Stimulated activated CD4-positive, alpha-beta T cell treated with anti-CD3 and anti-CD28 coated beads, TNF-alpha, amount 100 ng/mL, for 4 hours (primary cell): ENCODE measurements around the gene SHROOM2.

Experiments used
- DNase-seq, 3 experiments: peaks; one replicate each; pipeline ENCODE4 v3.0.0-alpha.2; 2020; ENCODE audit warnings: low read depth in 3 of 3

Gene SHROOM2

GRCh38 chrX:9943420-9943819, 157.2 kb downstream of the SHROOM2 start:
- no peak for DNase-seq

DNA sequence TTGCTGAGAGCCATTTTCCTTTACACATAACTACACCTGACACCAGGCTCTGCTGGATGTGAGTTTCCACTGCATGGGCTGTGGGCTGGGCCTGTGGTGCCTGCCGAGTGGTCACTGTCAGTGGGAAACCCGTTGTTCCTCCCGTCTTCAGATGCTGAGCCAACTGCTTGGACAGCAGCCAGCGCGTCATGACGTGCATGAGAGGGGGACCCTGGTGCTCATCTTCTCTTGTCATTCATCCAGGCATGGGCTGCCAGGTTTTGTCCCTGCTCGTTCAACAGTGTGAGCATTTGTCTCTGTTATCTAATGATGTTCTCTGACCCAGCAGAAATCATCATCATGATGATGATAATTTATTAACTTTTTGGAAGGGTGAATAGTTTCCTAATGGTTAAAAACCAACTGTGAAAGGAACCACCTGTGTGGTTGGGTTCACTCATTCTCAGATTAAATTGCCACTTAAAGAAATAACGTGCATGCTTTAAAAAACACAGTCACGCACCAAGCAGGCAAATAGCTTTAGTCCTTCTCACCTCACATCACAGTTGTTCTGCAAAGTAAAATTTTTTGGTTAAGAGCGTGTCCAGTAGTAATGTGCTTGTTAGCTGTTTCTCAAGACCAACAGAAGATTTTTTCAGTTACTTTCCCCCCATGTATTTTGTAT, 161.0 kb downstream of the SHROOM2 start:
- no peak for DNase-seq

GRCh38 chrX:9948406-9948805, 162.2 kb downstream of the SHROOM2 start:
- no peak for DNase-seq

DNA sequence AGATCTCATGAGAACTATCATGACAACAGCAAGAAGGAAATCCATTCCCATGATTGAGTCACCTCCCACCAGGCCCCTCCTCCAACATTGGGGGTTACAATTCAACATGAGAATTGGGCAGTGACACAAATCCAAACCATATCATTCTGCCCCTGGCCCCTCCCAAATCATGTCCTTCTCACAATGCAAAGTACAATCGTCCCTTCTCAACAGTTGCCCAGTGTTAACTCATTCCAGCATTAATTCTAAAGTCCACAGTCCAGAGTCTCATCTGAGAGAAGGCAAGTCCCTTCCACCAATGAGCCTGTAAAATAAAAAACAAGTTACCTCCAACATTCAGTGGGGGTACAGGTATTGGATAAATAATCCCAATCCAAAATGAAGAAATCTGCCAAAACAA, 166.1 kb downstream of the SHROOM2 start:
- DNase-seq, result no peak

DNA sequence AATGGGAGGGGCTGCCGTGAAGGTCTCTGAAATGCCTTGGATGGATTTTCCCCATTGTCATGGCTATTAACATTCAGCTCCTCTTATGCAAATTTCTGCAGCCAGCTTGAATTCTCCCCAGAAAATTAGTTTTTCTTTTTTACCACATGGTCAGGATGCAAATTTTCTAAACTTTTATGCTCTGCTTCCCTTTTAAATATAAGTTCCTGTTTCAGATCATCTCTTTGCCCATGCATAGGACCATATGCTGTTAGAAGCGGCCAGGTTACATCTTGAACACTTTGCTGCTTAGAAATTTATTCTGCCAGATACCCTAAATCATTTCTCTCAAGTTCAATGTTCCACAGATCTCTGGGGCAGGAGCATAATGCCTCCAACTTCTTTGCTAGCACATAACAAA, 167.2 kb downstream of the SHROOM2 start:
- DNase-seq, result no peak

DNA sequence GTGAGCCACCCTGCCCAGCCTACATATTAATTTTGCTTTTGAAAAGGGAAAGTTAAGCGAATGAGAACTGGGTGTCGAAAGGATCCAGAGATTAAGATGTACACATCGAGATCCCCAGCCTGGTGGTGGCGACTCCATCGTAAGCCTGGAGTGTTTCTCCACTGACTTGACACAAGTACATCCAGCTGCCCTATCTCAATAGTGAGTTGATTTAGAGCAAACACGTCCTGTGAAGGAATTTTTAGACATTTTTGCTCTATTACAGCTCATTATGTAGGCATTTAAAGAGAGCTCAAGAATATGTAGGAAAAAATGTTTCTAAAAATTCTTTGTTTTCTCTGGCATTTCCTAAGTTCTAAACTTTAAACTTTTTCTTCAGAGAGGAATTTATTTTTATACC, 169.3 kb downstream of the SHROOM2 start:
- DNase-seq, result no peak

GRCh38 chrX:9957743-9958142, 171.5 kb downstream of the SHROOM2 start:
- DNase-seq, result no peak

DNA sequence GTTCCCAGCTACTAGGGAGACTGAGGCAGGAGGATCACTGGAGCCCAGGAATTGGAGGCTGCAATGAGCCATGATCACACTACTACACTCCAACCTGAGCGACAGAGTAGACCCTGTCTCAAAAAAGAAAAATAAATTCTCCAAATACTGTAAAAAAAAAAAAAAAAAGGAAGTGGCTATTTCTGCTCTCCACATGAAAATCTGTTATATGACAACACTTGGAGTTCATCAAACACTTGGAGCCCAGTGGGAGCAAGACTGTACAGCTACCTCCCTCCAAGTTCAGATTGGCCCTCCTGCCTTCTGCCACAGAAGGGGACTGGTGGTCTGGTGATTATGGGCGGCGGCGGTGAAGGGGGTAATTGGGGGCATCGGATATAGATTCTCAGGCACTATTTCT, 172.0 kb downstream of the SHROOM2 start:
- no peak for DNase-seq

DNA sequence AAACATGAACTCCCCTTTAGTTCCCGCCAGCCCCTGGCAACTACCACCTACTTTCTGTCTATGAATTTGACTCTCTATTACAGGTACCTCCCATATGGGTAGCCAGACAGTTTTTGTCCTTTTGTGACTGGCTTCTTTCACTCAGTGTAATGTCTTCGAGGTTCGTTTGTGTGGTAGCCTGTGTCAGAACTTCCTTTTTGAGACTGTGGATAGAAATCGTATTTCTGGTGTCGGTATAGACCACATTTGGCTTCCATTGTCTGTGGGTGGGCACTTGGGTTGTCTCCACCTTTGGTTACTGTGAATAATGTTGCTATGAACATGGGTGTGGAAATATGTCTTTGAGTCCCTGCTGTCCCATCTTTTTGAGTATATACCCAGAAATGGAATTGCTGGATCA, 175.5 kb downstream of the SHROOM2 start:
- DNase-seq, result no peak

- DNase-seq, result no peak
Measured at GRCh38 chrX:9966775-9967408, 180.7 kb downstream of the SHROOM2 start, which contains the start of gene CLDN34. TSS of gene CLDN34 (plus strand) at chrX:9967358. CDS start at chrX:9967358, 0 bp downstream.

DNA sequence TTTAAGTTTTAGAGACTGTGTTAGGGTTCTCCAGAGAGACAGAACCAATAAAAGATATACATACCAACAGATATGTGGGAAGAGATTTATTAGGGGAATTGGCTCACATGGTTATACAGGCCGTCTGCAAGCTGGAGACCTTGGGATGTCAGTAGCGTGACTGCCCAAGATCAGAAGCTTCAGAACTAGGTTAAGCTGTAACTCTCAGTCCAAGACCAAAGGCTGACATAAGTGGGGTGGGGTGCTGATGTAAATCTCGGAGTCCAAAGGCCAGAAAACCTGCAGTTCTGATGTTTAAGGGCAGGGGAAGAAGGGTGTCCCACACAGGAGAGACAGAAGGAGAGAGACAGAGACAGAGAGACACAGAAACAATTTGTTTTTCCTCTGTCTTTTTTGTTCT, 191.4 kb downstream of the SHROOM2 start:
- DNase-seq, result no peak

DNA sequence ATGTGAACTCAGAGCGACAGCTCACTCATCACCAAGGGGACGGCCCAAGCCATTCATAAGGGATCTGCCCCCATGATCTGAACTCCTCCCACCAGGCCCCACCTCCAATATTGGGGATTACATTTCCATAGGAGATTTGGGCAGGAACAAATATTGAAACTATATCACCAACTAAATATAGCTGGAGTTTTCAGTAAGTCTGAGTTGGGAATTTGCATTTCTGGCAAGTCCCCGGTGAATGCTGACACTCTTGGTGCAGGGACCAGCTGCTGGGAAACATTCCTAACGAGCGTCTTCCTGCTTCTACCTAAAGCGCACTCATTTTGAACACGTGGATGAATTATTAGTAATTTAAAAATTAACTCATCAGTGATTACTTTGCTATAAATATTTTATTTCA, 194.2 kb downstream of the SHROOM2 start:
- no peak for DNase-seq

DNA sequence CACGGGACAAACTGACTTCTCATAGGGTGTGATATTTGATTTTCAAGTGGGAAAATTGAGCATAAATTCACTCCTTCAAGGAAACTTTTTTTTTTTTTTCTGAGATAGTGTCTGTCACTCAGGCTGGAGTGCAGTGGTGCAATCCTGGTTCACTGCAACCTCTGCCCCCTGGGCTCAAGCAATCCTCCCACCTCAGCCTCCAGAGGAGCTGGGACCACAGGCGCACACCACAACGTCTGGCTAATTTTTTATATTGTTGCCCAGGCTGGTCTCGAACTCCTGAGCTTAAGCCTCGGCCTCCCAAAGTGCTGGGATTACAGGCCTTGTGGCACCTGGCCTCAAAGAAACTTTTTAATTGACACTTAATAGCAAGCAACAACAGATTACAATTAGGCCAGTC, 194.7 kb downstream of the SHROOM2 start:
- DNase-seq, result no peak

GRCh38 chrX:9983441-9983840, 197.2 kb downstream of the SHROOM2 start:
- no peak for DNase-seq

DNA sequence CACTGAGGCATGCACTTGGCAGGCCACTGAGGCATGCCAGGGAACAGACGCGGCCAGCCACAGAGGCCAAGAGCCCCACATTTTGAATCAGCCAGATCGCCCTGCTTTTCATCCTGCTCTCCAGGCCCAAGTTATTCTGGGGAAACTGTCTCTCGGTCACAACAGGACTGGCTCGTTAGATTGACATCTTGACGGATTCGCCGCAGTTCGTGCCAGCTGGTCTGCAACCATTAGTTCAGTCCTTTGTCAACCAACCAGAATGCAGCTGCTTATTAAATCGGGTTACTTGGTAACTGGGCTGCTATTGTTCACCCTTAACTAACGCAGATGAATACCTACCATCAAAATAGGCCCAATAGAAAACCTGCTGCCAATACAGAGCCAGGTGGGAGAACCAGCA, 197.6 kb downstream of the SHROOM2 start:
- no peak for DNase-seq

DNA sequence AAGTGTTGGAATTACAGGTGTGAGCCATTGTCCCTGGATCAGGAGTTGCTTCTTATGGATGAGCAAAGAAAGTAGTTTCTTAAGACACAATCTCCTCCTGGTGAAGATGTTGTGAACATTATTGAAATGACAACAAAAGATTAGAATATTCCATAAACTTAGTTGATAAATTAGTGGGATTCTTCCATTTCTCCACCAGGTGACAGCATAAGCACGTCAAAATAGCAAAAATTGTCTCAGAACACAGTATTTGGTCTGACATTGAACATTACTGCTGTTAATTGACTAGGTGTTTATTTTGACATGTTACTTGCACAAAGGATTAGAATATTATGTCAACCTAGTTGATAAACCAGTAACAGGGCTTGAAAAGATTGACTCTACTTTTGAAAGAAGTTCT, 202.5 kb downstream of the SHROOM2 start:
- DNase-seq, result no peak

- no peak for DNase-seq
Measured at GRCh38 chrX:9992061-9992460, 205.8 kb downstream of the SHROOM2 start.

DNA sequence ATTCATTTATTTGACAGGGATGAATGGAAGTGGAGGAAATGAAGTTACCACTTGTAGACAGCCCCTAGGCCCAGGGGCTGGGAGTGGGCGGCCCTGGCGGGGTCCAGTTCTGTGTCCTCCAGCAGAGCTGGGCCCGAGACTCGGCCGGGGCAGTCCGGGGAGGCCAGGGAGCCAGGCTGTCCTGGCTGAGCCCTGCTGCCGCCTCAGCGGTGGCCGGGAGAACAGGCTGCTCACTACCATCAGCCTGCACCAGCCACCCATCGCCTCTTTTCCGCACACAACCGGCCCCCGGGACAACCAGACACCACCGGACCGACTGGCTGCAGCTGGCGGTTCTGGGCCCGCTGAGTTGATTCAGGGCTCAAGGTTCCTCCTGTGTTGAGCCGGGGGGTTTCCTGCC, 206.5 kb downstream of the SHROOM2 start:
- DNase-seq, result no peak

- peak; percentile 40 to 64 (median 55) for DNase-seq
Measured at GRCh38 chrX:9995855-9996339, 209.7 kb downstream of the SHROOM2 start.

DNA sequence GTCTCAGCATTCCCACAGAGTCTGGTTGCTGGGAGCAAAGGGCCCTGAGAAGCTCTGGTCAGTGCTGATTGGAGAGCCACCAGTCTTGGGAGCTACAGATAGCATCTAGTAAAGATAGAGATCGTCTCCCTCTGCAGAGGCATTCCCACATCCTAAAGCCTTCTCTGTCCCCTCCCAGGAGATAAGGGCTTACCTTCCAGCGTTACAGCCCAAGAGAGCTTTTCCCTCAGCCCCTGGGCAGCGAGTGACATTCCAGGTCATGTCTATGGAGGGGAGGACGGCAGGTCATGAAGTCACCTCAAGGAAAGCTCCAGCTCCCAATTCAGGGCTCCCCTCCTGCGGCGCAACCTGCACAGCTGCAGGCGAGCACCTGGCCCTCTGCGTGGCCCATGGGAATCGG, 210.8 kb downstream of the SHROOM2 start:
- DNase-seq, result no peak

DNA sequence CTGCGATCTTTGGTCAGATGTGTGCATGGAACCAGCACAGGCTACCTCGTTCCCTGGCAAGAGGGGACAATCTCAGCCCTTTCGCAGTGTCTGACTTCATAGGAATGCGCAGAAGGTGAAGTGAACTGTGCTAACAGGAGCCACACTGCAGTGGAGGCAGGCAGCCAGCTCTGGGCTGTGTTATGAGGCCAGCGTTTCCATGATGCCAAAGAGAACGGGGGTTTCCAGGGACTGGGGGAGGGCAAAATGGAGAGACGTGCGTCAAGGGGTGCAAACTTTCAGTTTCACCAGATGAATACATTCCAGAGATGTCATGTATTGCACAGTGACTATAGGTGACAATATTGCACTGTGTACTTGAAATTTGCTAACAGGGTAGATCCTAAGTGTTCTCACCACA, 211.3 kb downstream of the SHROOM2 start:
- DNase-seq, result no peak
